COLO668 (cell line): ENCODE results near the gene ETDC.

Experiments used
- DNase-seq: peaks from one replicate; lab custom pipeline; 2025; ENCODE audit not compliant: unreplicated experiment; lab: John Stamatoyannopoulos, UW

ETDC gene

DNA sequence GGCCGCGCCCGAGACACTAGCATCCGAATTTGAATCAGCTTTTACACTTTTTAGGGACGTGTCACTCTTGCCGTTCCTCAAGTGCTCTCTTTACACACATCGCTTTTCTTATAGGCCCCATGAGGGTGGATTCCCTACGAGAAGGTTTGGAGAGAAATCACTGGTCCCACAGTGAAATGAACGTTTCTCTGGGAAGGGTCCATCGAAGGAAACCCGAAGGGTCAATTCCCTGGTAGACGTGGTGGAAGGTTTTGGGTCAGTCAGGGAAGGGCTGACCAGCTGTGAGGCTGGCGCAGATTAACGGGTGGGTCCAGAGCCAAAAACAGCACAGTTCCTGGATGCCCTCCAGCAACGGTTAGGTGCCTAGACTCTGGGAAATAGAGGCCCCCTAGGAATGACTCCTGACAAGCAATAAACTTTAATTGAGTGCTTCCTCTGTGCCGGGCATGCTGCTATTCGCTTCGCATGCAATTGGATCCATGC lies 35.9 kb downstream of the ETDC start:
- DNase-seq, result peak; percentile 6

DNA sequence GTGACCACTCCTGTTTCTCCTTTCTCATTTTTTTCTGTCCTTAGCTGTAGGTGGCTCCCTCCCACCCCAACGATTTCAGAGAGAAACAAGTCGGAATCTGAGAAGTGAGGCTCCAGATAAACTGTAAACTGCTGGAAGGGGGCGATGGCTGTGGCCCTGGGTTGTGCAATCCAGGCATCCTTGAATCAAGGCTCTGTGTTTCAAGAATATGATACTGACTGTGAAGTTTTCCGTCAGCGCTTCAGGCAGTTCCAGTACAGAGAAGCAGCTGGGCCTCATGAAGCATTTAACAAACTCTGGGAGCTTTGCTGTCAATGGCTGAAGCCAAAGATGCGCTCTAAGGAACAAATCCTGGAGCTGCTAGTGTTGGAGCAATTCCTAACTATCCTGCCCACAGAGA lies 37.7 kb downstream of the ETDC start:
- no peak for DNase-seq

DNA sequence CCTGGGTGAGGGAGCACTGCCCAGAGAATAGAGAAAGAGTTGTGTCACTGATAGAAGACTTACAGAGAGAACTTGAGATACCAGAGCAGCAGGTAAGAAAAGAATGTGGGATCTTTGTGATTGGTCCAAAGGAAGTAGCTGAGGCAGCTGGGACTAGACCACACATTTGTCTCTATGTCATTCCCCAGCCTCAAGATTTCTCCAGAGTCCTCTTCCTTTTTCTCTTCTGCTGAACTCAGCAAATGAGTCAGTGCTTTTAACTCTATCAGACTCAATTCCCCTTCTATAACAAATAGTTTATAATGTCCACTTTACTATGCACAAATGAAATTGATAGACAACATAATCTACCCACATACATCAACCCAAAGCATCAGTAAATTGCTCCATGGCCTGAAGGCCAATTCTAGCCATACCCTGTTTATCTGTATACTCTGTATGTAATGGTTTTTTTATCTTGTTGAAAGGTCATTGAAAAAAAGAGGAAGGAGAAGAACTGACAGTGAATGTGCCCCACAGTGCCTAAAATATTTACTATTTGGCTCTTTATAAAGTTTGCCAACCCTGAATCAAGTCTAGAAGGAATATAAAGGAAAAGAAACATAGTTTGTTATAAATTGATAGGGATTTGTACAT lies 38.2 kb downstream of the ETDC start:
- no peak for DNase-seq

DNA sequence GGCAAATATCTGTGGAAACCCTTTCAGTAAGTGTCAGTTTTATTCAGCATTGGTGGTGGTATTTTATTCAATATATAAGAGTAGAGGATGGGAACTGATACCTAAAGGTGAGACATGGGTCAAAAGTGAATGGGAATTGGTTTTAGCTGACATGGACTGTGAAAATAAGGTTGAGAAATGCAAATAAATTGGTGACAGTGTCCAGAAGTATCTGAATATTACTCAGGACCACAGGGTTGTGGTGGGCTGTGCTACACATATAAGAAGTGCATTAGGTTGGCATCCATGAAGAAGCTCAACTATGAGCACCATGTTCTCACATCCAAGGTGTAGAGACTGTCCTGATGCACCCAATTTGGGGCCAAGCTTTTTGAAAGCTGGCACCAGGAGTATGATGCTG lies 45.0 kb downstream of the ETDC start:
- DNase-seq, result no peak
